ENCODE results near the gene TUBB3.

DNA sequence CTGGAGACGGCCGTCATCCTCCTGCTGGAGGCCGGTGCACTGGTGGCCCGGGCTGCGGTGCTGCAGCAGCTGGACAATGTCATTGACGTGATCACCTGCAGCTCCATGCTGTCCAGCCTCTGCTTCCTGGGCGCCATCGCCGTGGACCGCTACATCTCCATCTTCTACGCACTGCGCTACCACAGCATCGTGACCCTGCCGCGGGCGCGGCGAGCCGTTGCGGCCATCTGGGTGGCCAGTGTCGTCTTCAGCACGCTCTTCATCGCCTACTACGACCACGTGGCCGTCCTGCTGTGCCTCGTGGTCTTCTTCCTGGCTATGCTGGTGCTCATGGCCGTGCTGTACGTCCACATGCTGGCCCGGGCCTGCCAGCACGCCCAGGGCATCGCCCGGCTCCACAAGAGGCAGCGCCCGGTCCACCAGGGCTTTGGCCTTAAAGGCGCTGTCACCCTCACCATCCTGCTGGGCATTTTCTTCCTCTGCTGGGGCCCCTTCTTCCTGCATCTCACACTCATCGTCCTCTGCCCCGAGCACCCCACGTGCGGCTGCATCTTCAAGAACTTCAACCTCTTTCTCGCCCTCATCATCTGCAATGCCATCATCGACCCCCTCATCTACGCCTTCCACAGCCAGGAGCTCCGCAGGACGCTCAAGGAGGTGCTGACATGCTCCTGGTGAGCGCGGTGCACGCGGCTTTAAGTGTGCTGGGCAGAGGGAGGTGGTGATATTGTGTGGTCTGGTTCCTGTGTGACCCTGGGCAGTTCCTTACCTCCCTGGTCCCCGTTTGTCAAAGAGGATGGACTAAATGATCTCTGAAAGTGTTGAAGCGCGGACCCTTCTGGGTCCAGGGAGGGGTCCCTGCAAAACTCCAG lies 3.4 kb upstream of the TUBB3 start:
- TF ChIP-seq, protein P1, sequence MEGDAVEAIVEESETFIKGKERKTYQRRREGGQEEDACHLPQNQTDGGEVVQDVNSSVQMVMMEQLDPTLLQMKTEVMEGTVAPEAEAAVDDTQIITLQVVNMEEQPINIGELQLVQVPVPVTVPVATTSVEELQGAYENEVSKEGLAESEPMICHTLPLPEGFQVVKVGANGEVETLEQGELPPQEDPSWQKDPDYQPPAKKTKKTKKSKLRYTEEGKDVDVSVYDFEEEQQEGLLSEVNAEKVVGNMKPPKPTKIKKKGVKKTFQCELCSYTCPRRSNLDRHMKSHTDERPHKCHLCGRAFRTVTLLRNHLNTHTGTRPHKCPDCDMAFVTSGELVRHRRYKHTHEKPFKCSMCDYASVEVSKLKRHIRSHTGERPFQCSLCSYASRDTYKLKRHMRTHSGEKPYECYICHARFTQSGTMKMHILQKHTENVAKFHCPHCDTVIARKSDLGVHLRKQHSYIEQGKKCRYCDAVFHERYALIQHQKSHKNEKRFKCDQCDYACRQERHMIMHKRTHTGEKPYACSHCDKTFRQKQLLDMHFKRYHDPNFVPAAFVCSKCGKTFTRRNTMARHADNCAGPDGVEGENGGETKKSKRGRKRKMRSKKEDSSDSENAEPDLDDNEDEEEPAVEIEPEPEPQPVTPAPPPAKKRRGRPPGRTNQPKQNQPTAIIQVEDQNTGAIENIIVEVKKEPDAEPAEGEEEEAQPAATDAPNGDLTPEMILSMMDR (conservative IDR thresholded peaks at IDR 0.05; ENCODE audit: low read depth, low read length), result no peak
- TF ChIP-seq RFX5 (IDR thresholded peaks at IDR 0.05; ENCODE audit: low read depth, low read length), result no peak

Measured in IMR-90 (cell line).